RCC 7860 (cell line): ENCODE results near the gene PFKFB3.
"Not testable (repeated sequence)": the region's sequence is repeated elsewhere in the genome, so short reads cannot be mapped to it uniquely, and the experiment has no call there.

ENCODE experiments used
- DNase-seq: peaks from one replicate; pipeline ENCODE4 v3.0.0-alpha.2; 2015; ENCODE audit warnings: low spot score
- FAIRE-seq: peaks from 2 replicates; lab custom pipeline; 2012; peaks lifted over from hg19 to GRCh38; lab: Jason Lieb, UNC

The PFKFB3 gene

DNA sequence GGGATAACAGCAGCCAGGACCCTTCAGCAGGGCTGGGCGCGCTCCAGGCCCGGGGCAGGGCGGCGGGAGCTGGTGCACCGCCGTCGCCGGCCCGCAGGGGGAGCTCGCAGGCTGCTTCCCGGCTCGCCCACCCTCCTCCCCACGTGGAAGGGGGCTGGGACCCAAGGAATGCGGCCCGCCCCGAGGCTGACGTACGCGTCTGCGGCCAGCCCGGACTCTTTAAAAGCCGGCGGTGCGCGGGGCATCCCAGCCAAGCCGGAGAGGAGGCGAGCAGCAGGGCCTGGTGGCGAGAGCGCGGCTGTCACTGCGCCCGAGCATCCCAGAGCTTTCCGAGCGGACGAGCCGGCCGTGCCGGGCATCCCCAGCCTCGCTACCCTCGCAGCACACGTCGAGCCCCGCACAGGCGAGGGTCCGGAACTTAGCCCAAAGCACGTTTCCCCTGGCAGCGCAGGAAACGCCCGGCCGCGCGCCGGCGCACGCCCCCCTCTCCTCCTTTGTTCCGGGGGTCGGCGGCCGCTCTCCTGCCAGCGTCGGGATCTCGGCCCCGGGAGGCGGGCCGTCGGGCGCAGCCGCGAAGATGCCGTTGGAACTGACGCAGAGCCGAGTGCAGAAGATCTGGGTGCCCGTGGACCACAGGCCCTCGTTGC is at the start of gene PFKFB3:
Gene PFKFB3, plus strand, starts transcription at position 249 of the 647 bp plus-strand sequence. Its CDS starts 329 bp downstream, at position 578.
- peak; percentile 4 for FAIRE-seq
- peak; percentile 89 for DNase-seq

DNA sequence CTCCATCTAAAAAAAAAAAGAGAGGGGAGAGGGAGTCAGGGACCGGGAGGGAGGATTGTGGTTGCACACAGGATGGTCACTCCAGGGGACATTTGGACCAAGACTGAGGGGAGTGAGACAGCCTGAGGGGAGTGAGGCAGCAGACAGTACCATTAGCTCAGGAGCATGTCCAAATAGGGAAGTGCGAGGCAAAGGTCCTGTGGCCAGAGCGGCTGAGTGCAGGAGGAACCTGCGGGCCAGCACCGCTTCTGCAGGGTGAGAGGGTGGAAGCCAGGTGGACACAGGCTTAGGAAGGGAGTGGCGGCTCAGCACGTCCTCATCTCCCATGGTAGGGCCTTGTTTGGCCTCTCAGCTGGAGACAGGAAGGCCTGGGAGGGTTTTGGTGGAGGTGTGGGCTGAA is 48.9 kb upstream of the PFKFB3 start:
- DNase-seq = no peak
- FAIRE-seq = no peak

- FAIRE-seq (no peak), DNase-seq (no peak)
Measured at GRCh38 chr10:6154566-6154965, 48.2 kb upstream of the PFKFB3 start.

DNA sequence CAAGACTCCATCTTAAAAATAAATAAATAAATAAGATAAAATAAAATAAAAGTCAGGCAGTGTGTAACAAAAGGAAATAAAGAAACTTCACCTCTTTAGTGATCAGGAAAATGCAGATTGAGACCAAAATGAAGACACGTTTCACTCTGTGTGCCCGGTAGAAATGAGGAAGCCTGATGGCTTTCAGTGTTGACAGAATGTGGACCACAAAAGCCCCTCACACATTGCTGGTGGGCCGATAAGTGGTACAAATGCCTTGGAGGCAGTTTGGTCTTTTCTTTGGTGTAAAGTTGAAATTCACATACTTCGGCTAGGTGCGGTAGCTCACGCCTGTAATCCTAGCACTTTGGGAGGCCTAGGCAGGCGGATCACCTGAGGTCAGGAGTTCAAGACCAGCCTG is 44.5 kb upstream of the PFKFB3 start:
- no peak for FAIRE-seq

DNA sequence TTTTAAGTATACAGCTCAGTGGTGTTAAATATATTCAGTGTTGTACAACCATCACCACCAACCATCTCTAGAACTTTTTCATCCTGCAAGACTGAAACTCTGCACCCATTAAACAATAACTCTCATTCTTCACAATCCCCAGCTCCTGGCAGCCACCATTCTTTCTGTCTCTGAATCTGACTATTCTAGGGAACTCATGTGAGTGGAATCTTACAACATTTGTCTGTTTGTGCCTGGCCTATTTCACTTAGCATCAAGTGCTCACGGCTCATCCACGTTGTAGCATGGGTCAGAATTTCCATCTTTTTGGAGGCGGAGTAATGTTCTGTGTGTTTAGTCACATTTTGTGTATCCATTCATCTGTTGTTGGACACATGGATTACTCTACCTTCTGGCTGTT is 40.8 kb upstream of the PFKFB3 start:
- FAIRE-seq (no peak), DNase-seq (no peak)

More for the DNA sequence above, 44.5 kb upstream of the PFKFB3 start:
- DNase-seq = no peak

DNA sequence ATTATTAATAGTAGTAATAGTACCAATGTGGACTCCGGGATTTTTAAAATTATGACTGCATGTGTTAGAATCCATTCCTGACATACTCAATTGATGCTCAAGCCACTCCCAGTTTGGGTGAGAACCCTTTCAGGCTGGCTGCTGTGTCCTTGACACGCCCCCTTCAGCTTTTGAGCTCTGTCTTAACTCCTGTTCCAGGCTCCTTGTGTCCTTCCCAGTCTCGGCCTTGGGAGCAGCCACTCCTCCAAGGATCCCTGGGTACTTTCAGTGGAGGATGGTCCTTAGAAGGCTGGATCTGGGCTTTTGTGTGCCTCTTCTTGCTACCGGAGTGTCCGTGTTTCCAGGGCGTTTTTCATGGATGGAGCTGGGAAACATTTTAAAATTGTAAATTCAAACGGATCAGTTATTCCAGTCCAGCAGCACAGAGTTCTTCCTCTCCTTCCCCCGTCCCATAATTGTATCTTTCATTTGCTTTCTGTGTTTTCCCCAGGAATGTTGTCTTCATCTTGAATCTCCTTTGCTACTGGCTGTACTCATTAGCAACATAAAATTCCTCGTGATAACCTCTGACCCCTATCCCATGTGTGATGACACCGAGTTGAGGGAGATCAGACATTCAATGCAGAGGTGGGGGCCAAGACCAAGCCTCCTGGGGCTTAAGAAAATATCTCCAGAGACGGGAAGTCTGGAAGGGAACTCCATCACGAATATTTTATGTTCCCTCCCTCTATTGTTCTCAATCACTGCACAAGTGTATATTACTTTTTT is 40.0 kb upstream of the PFKFB3 start:
- DNase-seq (peak; percentile 31), FAIRE-seq (no peak)

DNA sequence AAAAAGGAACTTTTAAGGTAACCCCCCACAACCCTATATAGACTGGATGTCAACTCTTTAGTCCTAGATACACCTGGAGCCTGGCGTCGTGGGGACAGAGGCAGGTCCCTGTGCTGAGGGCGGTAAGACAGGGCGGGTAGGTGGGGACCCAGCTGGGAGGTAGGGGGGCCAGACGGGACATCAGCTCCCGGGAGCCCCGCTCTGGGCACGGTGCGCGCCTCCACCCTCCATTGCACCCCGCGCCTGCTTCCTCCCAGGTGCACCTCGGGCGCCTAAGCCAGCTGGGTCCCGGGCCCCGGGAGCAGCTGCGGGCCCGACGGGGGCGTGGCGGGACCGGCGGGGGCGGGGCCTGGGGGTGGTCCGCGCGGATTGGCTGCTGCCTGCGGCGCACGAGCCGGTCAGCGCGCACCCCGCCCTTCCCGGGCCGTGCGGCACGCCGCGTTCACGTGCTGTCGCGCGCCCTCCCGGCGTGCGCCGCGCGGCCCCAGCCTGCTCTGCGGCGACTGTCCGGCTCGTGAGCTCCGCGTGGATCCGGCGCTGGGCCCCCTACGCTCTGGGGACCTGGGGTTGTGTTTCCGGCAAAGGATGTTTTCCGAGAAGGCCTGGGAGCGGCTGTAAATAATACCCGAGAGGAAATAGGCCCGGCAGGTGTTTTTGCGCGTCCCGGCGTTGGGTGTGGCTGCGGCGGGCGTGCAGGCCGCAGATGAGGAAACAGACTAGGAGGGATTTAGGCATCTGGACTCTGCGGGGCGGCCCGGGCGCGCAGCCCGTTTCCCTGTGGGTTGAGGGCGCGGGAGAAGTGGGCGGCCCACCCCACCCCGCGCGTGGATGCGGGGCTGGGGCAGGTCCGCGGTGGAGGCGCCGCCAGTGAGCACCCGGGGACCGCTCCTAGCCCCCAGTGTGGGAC is 39.1 kb upstream of the PFKFB3 start:
- DNase-seq (peak; percentile 58), FAIRE-seq (no peak)

DNA sequence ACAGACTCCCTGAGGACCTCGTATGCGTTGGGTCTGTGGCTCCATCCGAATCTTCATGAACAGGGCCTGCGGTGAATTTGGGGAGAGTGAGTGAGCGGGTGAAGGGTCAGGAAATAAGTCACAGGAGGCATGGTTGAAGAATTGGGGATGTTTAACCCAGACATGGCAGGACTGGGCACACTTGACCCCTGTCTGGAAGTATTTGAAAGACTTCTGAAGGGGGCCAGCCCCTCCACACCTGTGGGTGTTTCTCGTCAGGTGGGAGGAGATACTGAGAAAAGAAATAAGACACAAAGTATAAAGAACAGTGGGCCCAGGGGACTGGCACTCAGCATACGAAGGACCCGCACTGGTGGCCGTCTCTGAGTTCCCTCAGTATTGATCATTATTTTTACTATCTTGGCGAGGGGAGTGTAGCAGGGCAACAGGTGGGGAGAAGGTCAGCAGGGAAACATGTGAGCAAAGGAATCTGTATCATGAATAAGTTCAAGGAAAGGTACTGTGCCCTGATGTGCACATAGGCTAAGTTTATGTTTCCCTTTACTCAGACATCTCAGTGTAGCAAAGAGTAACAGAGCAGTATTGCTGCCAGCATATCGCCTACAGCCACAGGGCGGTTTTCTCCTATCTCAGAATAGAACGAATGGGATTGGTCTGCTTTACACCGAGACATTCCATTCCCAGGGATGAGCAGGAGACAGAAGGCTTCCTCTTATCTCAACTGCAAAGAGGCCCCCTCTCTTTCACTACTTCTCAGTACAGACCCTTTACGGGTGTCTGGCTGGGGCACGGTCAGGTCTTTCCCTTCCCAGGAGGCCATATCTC is 38.2 kb upstream of the PFKFB3 start:
- DNase-seq (no peak), FAIRE-seq (no peak)

DNA sequence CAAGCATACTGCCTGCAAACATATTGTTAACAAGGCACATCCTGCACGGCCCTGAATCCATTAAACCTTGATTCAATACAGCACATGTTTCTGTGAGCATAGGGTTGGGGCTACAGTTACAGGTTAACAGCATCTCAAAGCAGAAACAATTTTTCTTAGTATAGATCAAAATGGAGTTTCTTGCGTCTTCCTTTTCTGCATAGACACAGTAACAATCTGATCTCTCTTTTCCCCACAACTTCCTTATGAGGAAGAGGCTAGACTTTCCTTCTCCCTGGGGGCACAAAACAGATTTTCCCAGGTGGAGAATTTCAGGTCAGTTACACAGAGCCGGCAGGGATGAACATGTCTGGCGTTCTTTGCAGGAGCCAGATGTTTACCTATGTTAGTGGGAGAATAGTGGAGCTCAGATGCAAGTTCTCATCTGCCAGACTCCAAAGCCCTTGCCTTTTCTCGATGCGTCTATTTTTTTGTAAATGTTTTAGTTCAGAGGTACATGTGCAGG is 37.5 kb upstream of the PFKFB3 start:
- DNase-seq (no peak), FAIRE-seq (no peak)

DNA sequence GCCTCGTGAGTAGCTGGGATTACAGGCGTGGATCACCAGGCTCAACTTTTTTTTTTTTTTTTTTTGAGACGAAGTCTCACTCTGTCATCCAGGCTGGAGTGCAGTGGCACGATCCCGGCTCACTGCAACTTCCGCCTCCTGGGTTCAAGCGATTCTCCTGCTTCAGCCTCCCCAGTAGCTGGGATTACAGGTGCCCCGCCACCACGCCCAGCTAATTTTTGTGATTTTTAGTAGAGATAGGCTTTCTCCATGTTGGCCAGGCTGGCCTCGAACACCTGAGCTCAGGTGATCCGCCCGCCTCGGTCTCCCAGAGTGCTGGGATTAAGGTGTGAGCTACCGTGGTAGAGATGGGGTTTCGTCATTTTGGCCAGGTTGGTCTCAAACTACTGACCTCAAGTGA is 36.8 kb upstream of the PFKFB3 start:
- DNase-seq, FAIRE-seq: not testable (repeated sequence)

GRCh38 chr10:6167456-6167855 is 35.3 kb upstream of the PFKFB3 start:
- DNase-seq (no peak), FAIRE-seq (no peak)

DNA sequence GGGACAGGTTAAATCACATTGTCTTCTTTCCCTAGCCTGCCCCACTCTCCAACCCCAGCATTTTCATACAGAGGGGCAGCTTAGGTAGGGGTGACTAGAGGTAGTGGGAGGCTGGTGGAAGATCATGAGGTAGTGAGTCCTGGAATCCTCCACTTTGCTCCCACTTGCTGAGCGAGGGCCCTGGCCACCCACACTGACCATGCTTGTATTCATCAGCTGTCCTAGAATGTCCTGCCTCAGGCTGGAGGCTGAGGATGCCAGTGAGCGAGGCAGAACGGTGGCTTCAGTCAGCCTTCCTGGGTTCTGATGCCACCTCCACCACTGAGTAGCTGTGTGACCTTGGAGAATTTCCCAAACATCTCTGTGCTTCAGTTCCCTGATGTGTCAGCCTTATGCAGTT is 34.6 kb upstream of the PFKFB3 start:
- no peak for FAIRE-seq
- no peak for DNase-seq

GRCh38 chr10:6170638-6171037 is 32.1 kb upstream of the PFKFB3 start:
- DNase-seq (no peak), FAIRE-seq (no peak)

- DNase-seq (no peak), FAIRE-seq (no peak)
Measured at GRCh38 chr10:6171881-6172695, 30.6 kb upstream of the PFKFB3 start.

- FAIRE-seq = no peak
- no peak for DNase-seq
Measured at GRCh38 chr10:6173203-6173602, 29.5 kb upstream of the PFKFB3 start.

DNA sequence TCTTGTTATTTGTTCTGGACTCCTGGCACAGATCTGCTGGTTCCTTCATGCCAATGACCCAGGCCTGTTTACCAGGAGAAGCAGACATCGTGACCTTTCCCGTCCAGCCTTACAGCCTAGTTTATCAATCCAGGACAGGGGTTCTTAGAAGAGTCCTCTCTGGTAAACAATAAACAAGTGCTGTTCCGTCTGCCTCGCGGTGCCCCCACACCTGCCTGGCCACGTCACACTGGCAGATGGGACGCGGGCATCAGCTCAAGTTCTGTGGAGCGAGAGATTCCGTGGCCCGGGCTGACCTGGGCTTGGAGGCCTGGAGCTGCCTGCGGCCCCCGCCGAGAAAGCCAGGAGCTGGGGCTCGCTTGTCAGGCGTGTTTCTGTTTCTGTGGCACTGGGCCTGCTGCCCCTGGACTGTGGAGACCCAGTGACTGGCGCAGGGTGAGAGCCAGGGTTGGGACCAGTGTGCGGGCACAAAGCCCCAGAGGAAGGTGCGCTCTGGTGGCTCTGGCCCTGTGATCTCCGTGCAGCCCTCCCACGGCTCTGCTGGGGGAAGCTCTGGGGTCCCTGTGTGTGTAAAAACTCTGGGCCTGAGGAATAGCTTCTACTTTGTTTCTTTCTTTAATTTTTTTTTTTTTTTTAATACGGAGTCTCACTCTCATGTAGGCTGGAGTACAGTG is 28.4 kb upstream of the PFKFB3 start:
- DNase-seq = no peak
- no peak for FAIRE-seq

DNA sequence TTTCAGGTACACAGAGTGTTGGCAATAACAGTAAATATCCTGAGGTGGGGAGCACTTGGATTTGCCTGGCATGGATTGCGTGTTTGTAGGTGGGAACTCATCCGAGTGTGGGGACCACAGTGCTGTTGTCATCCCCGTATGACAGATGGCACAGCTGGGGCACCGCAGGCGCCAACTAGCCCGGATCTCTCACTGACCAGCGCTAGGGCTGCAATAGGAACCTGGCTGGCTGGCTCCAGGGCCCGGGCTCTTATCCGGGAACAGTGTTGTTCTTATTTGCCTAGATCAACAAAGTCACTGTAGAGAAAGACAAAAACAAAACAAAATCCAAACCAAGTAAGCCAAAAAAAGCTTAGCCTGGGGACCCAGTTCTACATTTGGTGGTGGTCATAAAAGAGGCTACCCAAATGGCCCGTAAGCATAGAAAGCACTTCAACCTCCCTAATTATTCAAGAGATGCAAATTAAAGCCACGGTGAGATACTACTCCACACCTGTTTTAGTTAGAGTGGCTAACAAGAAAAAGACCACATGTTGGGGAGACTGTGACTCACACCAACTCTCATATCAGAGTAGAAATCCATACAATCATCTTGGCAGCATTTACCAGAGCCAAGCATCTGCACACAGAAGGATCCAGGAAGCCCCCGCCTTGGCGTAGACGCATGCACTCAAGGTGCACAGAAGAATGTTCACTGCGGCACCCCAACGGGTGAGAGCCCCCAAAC is 27.2 kb upstream of the PFKFB3 start:
- no peak for DNase-seq
- no peak for FAIRE-seq

GRCh38 chr10:6176691-6177231 is 26.0 kb upstream of the PFKFB3 start:
- FAIRE-seq (peak; percentile 86), DNase-seq (peak; percentile 72)
